ENCODE data around the gene FRRS1.

FRRS1 gene

DNA sequence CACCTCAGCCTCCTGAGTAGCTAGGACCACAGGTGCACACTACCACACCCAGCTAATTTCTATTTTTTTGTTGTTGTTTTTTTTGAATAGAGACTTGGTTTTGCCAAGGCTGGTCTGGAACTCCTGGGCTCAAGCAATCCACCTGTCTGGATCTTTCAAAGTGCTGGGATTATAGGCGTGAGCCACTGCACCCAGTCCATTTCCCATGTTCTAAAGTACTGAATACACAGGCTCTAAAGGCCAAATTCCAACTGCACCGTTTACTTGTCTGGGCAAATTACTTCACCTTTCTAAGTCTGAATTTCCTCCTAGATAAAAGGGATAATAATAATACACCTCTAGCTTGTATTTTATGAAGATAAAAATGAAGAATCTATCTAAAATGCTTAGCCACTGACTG is 39.6 kb downstream of the FRRS1 start:
- no peaks in the 10 kb centered on the region for H3K27me3 ChIP-seq (ENCODE audit: control insufficient read depth, insufficient read depth, low read length)
- H3K4me3 ChIP-seq (ENCODE audit: low read length) = no peak overlapping the region
- no peak overlapping the region for H3K27ac ChIP-seq (ENCODE audit: low read length)
- H3K9me3 ChIP-seq (ENCODE audit: control insufficient read depth, low read depth, low read length) = no peaks in the 10 kb centered on the region
- no peaks in the 10 kb centered on the region for H3K36me3 ChIP-seq (ENCODE audit: control insufficient read depth, low read depth, low read length)
- no peak overlapping the region for H3K9ac ChIP-seq (ENCODE audit: low read length)
- H3K4me1 ChIP-seq (ENCODE audit: control insufficient read depth, low read depth, low read length) = peaks cover 21% of the 10 kb centered on the region

DNA sequence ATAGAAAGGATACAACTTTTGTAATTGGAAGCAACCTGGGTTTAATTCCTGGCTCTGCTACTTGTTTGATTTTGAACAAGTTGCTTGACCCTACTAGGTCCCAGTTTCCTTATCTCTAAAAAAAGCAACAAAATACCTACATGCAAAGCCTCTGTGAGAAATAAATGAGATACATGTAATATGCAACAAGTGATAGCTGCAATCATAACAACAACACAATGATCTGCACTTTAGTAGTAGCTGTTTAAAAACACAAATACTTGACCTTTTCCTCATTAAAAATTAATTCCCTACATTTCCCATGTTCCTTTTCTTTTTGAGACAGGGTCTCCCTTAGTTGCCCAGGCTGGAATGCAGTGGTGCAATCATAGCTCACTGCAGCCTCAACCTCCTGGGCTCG is 40.0 kb downstream of the FRRS1 start:
- no peak overlapping the region for H3K27ac ChIP-seq (ENCODE audit: low read length)
- no peaks in the 10 kb centered on the region for H3K36me3 ChIP-seq (ENCODE audit: control insufficient read depth, low read depth, low read length)
- peaks cover 21% of the 10 kb centered on the region for H3K4me1 ChIP-seq (ENCODE audit: control insufficient read depth, low read depth, low read length)
- no peak overlapping the region for H3K4me3 ChIP-seq (ENCODE audit: low read length)
- H3K9me3 ChIP-seq (ENCODE audit: control insufficient read depth, low read depth, low read length) = no peaks in the 10 kb centered on the region
- no peak overlapping the region for H3K9ac ChIP-seq (ENCODE audit: low read length)
- no peaks in the 10 kb centered on the region for H3K27me3 ChIP-seq (ENCODE audit: control insufficient read depth, insufficient read depth, low read length)

DNA sequence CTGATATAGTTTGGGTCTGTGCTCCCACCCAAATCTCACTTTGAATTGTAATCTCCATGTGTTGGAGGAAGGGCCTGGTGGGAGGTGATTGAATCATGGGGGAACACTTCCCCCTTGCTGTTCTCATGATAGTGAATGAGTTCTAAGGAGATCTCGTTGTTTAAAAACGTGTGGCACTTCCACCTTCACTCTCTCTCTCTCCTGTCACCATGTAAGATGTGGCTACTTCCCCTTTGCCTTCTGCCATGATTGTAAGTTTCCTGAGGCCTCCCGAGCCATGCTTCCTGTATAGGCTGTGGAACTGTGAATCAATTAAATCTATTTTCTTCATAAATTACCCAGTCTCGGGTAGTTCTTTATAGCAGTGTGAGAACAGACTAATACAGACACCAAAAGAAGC is 40.4 kb downstream of the FRRS1 start:
- H3K9ac ChIP-seq (ENCODE audit: low read length) = no peak overlapping the region
- H3K27ac ChIP-seq (ENCODE audit: low read length) = no peak overlapping the region
- no peak overlapping the region for H3K4me3 ChIP-seq (ENCODE audit: low read length)
- H3K36me3 ChIP-seq (ENCODE audit: control insufficient read depth, low read depth, low read length) = no peaks in the 10 kb centered on the region
- H3K27me3 ChIP-seq (ENCODE audit: control insufficient read depth, insufficient read depth, low read length) = no peaks in the 10 kb centered on the region
- no peaks in the 10 kb centered on the region for H3K9me3 ChIP-seq (ENCODE audit: control insufficient read depth, low read depth, low read length)
- H3K4me1 ChIP-seq (ENCODE audit: control insufficient read depth, low read depth, low read length) = peaks cover 21% of the 10 kb centered on the region

DNA sequence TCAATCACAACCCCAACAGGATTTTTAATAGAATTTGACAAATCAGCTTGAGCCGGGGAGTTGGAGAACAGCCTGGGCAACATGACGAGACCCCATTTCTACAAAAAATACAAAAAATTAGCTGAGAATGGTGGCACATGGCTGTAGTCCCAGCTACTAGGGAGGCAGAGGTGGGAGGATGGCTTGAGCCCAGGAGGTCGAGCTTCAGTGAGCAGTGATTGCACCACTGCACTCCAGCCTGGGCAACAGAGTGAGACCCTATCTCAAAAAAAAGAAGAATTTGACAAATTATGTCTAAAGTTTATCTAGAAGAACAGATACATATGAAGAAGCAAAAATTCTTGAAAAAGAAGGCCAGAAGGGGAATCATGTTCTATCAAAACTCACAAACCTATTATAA is 43.2 kb downstream of the FRRS1 start:
- Histone ChIP-seq H3K27ac (ENCODE audit: low read length) (no peak overlapping the region), H3K9me3 (ENCODE audit: control insufficient read depth, low read depth, low read length) (no peaks in the 10 kb centered on the region), H3K4me1 (ENCODE audit: control insufficient read depth, low read depth, low read length) (peaks cover 20% of the 10 kb centered on the region), H3K27me3 (ENCODE audit: control insufficient read depth, insufficient read depth, low read length) (no peaks in the 10 kb centered on the region), H3K36me3 (ENCODE audit: control insufficient read depth, low read depth, low read length) (no peaks in the 10 kb centered on the region), H3K4me3 (ENCODE audit: low read length) (no peak overlapping the region), H3K9ac (ENCODE audit: low read length) (no peak overlapping the region)

DNA sequence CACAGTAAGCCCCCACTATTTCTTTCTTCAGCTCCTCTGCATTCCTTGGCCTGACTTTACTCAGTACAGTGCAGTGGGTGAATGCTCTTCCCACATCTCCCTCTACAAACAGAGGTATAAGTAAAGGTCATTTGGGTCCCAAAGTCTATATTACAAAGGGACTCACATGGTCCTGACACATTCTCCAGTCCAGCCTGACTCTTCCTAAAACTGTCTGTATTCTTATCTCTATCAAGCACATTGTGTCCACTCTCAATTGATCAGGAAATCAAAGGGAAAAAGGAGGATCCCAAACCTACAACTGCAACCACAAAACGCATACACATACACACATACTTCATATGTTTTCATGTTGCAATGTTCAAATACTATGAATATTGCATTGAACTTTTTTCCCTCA is 49.4 kb downstream of the FRRS1 start:
- no peak overlapping the region for H3K4me3 ChIP-seq (ENCODE audit: low read length)
- H3K27me3 ChIP-seq (ENCODE audit: control insufficient read depth, insufficient read depth, low read length) = no peaks in the 10 kb centered on the region
- H3K9me3 ChIP-seq (ENCODE audit: control insufficient read depth, low read depth, low read length) = no peaks in the 10 kb centered on the region
- no peak overlapping the region for H3K9ac ChIP-seq (ENCODE audit: low read length)
- H3K4me1 ChIP-seq (ENCODE audit: control insufficient read depth, low read depth, low read length) = no peaks in the 10 kb centered on the region
- H3K27ac ChIP-seq (ENCODE audit: low read length) = no peak overlapping the region
- peaks cover under 1% of the 10 kb centered on the region for H3K36me3 ChIP-seq (ENCODE audit: control insufficient read depth, low read depth, low read length)

- Histone ChIP-seq H3K27me3 (ENCODE audit: control insufficient read depth, insufficient read depth, low read length) (no peaks in the 10 kb centered on the region), H3K9me3 (ENCODE audit: control insufficient read depth, low read depth, low read length) (no peaks in the 10 kb centered on the region), H3K4me1 (ENCODE audit: control insufficient read depth, low read depth, low read length) (no peaks in the 10 kb centered on the region), H3K4me3 (ENCODE audit: low read length) (no peak overlapping the region), H3K9ac (ENCODE audit: low read length) (no peak overlapping the region), H3K27ac (ENCODE audit: low read length) (no peak overlapping the region), H3K36me3 (ENCODE audit: control insufficient read depth, low read depth, low read length) (peaks cover 3% of the 10 kb centered on the region)
Observed at GRCh38 chr1:99713006-99713405, 53.4 kb downstream of the FRRS1 start.

- Histone ChIP-seq H3K27me3 (ENCODE audit: control insufficient read depth, insufficient read depth, low read length) (no peaks in the 10 kb centered on the region), H3K27ac (ENCODE audit: low read length) (no peak overlapping the region), H3K4me1 (ENCODE audit: control insufficient read depth, low read depth, low read length) (no peaks in the 10 kb centered on the region), H3K4me3 (ENCODE audit: low read length) (no peak overlapping the region), H3K9me3 (ENCODE audit: control insufficient read depth, low read depth, low read length) (no peaks in the 10 kb centered on the region), H3K9ac (ENCODE audit: low read length) (no peak overlapping the region), H3K36me3 (ENCODE audit: control insufficient read depth, low read depth, low read length) (peaks cover 3% of the 10 kb centered on the region)
Observed at GRCh38 chr1:99710994-99711393, 55.4 kb downstream of the FRRS1 start.

GRCh38 chr1:99707535-99708142 is 58.8 kb downstream of the FRRS1 start:
- Histone ChIP-seq H3K27me3 (ENCODE audit: control insufficient read depth, insufficient read depth, low read length) (no peaks in the 10 kb centered on the region), H3K4me1 (ENCODE audit: control insufficient read depth, low read depth, low read length) (no peaks in the 10 kb centered on the region), H3K9me3 (ENCODE audit: control insufficient read depth, low read depth, low read length) (no peaks in the 10 kb centered on the region), H3K9ac (ENCODE audit: low read length) (no peak overlapping the region), H3K27ac (ENCODE audit: low read length) (no peak overlapping the region), H3K36me3 (ENCODE audit: control insufficient read depth, low read depth, low read length) (peaks cover 3% of the 10 kb centered on the region), H3K4me3 (ENCODE audit: low read length) (no peak overlapping the region)

- no peaks in the 10 kb centered on the region for H3K36me3 ChIP-seq (ENCODE audit: control insufficient read depth, low read depth, low read length)
- H3K9me3 ChIP-seq (ENCODE audit: control insufficient read depth, low read depth, low read length) = no peaks in the 10 kb centered on the region
- no peaks in the 10 kb centered on the region for H3K27me3 ChIP-seq (ENCODE audit: control insufficient read depth, insufficient read depth, low read length)
- no peak overlapping the region for H3K4me3 ChIP-seq (ENCODE audit: low read length)
- H3K9ac ChIP-seq (ENCODE audit: low read length) = no peak overlapping the region
- no peaks in the 10 kb centered on the region for H3K4me1 ChIP-seq (ENCODE audit: control insufficient read depth, low read depth, low read length)
- no peak overlapping the region for H3K27ac ChIP-seq (ENCODE audit: low read length)
Observed at GRCh38 chr1:99705385-99705784, 61.0 kb downstream of the FRRS1 start.

- H3K27ac ChIP-seq (ENCODE audit: low read length) = no peak overlapping the region
- no peaks in the 10 kb centered on the region for H3K36me3 ChIP-seq (ENCODE audit: control insufficient read depth, low read depth, low read length)
- H3K4me3 ChIP-seq (ENCODE audit: low read length) = no peak overlapping the region
- H3K27me3 ChIP-seq (ENCODE audit: control insufficient read depth, insufficient read depth, low read length) = no peaks in the 10 kb centered on the region
- no peak overlapping the region for H3K9ac ChIP-seq (ENCODE audit: low read length)
- H3K9me3 ChIP-seq (ENCODE audit: control insufficient read depth, low read depth, low read length) = no peaks in the 10 kb centered on the region
- H3K4me1 ChIP-seq (ENCODE audit: control insufficient read depth, low read depth, low read length) = no peaks in the 10 kb centered on the region
Observed at GRCh38 chr1:99704356-99704816, 62.0 kb downstream of the FRRS1 start.

GRCh38 chr1:99702221-99702620 is 64.2 kb downstream of the FRRS1 start:
- no peaks in the 10 kb centered on the region for H3K9me3 ChIP-seq (ENCODE audit: control insufficient read depth, low read depth, low read length)
- no peak overlapping the region for H3K27ac ChIP-seq (ENCODE audit: low read length)
- H3K4me1 ChIP-seq (ENCODE audit: control insufficient read depth, low read depth, low read length) = no peaks in the 10 kb centered on the region
- H3K27me3 ChIP-seq (ENCODE audit: control insufficient read depth, insufficient read depth, low read length) = no peaks in the 10 kb centered on the region
- H3K9ac ChIP-seq (ENCODE audit: low read length) = no peak overlapping the region
- no peak overlapping the region for H3K4me3 ChIP-seq (ENCODE audit: low read length)
- no peaks in the 10 kb centered on the region for H3K36me3 ChIP-seq (ENCODE audit: control insufficient read depth, low read depth, low read length)

GRCh38 chr1:99700020-99700419 is 66.4 kb downstream of the FRRS1 start:
- Histone ChIP-seq H3K4me3 (ENCODE audit: low read length) (no peak overlapping the region), H3K9me3 (ENCODE audit: control insufficient read depth, low read depth, low read length) (no peaks in the 10 kb centered on the region), H3K4me1 (ENCODE audit: control insufficient read depth, low read depth, low read length) (no peaks in the 10 kb centered on the region), H3K27ac (ENCODE audit: low read length) (no peak overlapping the region), H3K27me3 (ENCODE audit: control insufficient read depth, insufficient read depth, low read length) (no peaks in the 10 kb centered on the region), H3K36me3 (ENCODE audit: control insufficient read depth, low read depth, low read length) (no peaks in the 10 kb centered on the region), H3K9ac (ENCODE audit: low read length) (no peak overlapping the region)

Measured in iPS-18a (cell line).